Vagina (tissue), 2 donors: ENCODE data around the gene TBC1D22A.

Experiments
- CTCF ChIP-seq, 3 experiments: fragments of 450-650 bp in 2 of 3; fragments of 200-600 bp in 1 of 3; sonication (generic) in 1 of 3; IDR thresholded peaks; one replicate each; pipeline ENCODE4 v1.5.1; 2017 to 2019; ENCODE audit warnings: antibody characterized with exemption in 3 of 3, mild to moderate bottlenecking in 2 of 3, moderate library complexity in 2 of 3
- POLR2AphosphoS5 ChIP-seq, 2 donors: sonication (generic); formaldehyde crosslinking; IDR thresholded peaks; one replicate each; pipeline ENCODE4 v1.9.0; 2017; ENCODE audit warnings: antibody characterized with exemption in 2 of 2, mild to moderate bottlenecking in 2 of 2, low read depth in 1 of 2; ENCODE audit not compliant: insufficient read depth in 1 of 2

GRCh38 chr22:46801331-46801811 lies 38.9 kb downstream of the TBC1D22A start:
- TF ChIP-seq CTCF (IDR thresholded peaks at IDR 0.05): no peak
- TF ChIP-seq POLR2AphosphoS5 (IDR thresholded peaks at IDR 0.05; ENCODE audit: insufficient read depth in 1 of 2, low read depth in 1 of 2): no peak
